RWPE1 (cell line): ENCODE data around the gene DYNC2H1.

ENCODE experiments used
- CTCF ChIA-PET: fragments of 350-600 bp; sonication (Branson Sonifier 250); formaldehyde crosslinking; extraction: SDS; loops from one replicate; lab custom pipeline; 2021; lab: Yijun Ruan, JAX
- POLR2A ChIA-PET: fragments of 400-600 bp; formaldehyde crosslinking; extraction: SDS; loops from one replicate; lab custom pipeline; 2020; ENCODE audit warnings: antibody characterized with exemption; ENCODE audit not compliant: low non-redundant PET; lab: Yijun Ruan, JAX
- DNase-seq: peaks from one replicate; pipeline ENCODE4 v3.0.0; 2012; ENCODE audit warnings: low spot score
- H3K27ac ChIP-seq: fragments of 450-650 bp; 2 replicates; pipeline ENCODE4 v1.5.1; 2017
- TF ChIP-seq, protein P1 (sequence below): fragments of 450-650 bp; conservative IDR thresholded peaks from 2 replicates; pipeline ENCODE4 v1.5.1; 2017; ENCODE audit warnings: low read depth, mild to moderate bottlenecking

The DYNC2H1 gene

DNA sequence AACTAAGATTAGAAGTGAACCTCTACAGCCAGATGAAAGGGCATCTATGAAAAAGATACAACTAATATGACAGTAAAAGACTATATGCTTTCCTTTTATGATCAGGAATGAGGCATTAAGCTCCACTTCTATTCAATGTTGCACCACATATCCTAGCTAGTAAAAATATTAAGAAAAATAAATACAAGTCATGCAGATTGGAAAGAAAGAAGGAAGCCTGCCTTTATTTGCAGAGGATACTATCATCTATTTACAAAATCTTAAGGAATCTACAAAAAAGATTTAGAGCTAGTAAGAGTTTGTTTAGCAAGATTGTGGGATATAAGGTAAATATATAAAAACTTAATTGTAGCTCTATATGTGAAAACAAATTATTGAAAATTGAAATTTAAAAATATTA lies 308.8 kb downstream of the DYNC2H1 start:
- DNase-seq = no peak
- ChIA-PET CTCF (interaction anchor here (0.7 kb wide), 1 partner anchor 1356 kb away, joined by 3 read pairs; no protein-coding TSS in a partner anchor), POLR2A (no interaction called here)
- no peak overlapping the region for H3K27ac ChIP-seq
- TF ChIP-seq, protein P1, sequence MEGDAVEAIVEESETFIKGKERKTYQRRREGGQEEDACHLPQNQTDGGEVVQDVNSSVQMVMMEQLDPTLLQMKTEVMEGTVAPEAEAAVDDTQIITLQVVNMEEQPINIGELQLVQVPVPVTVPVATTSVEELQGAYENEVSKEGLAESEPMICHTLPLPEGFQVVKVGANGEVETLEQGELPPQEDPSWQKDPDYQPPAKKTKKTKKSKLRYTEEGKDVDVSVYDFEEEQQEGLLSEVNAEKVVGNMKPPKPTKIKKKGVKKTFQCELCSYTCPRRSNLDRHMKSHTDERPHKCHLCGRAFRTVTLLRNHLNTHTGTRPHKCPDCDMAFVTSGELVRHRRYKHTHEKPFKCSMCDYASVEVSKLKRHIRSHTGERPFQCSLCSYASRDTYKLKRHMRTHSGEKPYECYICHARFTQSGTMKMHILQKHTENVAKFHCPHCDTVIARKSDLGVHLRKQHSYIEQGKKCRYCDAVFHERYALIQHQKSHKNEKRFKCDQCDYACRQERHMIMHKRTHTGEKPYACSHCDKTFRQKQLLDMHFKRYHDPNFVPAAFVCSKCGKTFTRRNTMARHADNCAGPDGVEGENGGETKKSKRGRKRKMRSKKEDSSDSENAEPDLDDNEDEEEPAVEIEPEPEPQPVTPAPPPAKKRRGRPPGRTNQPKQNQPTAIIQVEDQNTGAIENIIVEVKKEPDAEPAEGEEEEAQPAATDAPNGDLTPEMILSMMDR = no peak

DNA sequence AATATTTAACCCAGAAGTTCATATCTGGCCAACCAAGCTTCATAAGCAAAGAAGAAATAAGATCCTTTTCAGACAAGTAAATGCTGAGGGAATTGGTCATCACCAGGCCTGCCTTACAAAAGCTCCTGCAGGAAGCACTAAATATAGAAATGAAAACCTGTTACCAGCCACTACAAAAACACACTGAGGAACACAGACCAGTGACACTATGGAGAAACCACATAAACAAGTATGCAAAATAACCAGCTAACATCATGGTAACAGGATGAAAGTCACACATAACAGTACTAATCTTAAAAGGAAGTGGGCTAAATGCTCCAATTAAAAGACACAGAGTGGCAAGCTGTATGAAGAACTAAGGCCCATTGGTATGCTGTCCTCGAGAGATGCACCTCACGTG lies 311.4 kb downstream of the DYNC2H1 start:
- no peak for DNase-seq
- H3K27ac ChIP-seq = no peak overlapping the region
- ChIA-PET POLR2A (no interaction called here), CTCF (interaction anchor here (0.6 kb wide), 1 partner anchor 441 kb away, joined by 3 read pairs; no protein-coding TSS in a partner anchor)
- TF ChIP-seq, protein P1 = no peak

DNA sequence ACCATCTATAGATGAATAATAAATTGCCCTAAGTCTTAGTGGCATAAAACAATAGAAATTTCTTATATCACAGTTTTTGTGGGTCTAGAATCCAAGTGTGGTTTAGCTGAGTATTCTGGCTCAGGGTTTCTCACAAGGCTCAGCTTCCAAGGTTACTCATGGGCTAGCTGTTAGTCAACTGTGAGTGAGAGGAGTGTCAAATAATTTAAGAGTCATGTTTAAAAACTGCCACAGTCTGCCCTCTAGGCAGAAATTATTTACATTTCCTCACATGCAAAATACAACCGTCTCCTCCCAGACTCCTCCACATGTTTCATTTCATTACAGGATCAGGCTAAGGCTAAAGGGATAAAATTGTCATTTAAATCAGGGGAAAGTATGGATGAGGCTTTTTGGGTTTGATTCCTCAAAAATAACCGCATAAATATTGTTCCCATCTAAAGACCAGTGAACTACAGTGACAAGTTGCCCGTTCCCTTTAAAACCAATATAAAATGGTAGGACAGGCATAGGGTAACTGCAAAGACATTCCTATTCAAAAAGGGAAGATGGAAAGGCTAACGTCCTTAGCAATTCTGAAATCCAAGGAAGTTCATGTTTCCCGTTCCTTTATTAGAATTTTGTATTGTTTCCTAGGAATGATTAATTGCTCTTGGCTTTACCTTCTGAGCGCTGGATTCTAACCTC lies 324.3 kb downstream of the DYNC2H1 start:
- H3K27ac ChIP-seq = no peak overlapping the region
- DNase-seq = peak; percentile 67
- CTCF ChIA-PET = no interaction called here
- TF ChIP-seq, protein P1 = no peak
- POLR2A ChIA-PET = no interaction called here

DNA sequence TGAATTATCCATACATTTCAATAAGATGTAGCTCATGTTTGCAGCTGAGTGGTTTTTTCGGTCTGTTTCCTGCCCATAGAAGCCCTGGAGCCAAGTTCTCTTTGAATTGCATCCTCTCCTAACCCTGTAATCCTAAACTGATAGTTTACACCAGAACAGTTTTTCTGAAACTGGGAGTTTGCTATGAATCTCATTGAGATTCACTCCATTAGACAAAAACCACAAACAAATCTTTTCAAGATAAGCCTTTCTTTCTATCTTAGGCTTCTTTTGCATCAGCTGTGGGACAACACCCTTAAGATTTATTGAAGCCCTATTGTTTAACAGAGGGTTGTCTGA lies 324.8 kb downstream of the DYNC2H1 start:
- DNase-seq = no peak
- POLR2A ChIA-PET = no interaction called here

DNA sequence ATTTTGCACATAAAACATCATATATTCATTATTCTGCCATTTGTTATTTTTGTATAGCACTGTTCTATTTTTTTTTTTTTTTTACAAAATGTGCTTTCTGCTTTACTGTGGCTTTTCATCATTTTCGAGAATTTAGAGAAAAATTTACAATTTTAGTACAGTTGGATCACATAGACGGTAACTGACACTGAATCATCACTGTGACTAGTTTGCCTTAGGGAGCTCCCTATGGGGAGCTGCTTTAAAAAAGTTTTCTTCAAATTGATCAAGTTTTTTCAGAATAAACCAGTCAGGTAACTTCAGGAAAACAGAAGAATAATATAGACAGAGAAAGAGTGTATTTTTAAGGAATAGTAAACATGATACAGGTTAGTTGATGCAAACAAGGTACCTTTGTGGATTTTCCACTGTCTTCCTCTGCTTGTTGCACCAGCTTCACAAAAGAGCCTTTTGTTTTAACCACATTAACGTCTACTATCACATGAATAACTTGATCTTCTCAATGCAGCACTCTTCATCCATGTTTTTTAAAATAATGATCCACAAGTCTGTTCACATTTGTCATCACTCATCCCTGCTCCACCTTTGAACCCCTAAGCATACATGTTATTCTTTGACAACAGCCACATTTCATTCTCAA lies 327.0 kb downstream of the DYNC2H1 start:
- TF ChIP-seq, protein P1 = no peak
- ChIA-PET CTCF (interaction anchor here (0.7 kb wide), 2 partner anchors 21 to 27 kb away, joined by 3 to 4 read pairs; no protein-coding TSS in a partner anchor), POLR2A (no interaction called here)
- H3K27ac ChIP-seq = no peak overlapping the region
- DNase-seq = no peak

More for the DNA sequence above, 324.8 kb downstream of the DYNC2H1 start:
- CTCF ChIA-PET = no interaction called here
- no peak overlapping the region for H3K27ac ChIP-seq
- TF ChIP-seq, protein P1 = no peak

DNA sequence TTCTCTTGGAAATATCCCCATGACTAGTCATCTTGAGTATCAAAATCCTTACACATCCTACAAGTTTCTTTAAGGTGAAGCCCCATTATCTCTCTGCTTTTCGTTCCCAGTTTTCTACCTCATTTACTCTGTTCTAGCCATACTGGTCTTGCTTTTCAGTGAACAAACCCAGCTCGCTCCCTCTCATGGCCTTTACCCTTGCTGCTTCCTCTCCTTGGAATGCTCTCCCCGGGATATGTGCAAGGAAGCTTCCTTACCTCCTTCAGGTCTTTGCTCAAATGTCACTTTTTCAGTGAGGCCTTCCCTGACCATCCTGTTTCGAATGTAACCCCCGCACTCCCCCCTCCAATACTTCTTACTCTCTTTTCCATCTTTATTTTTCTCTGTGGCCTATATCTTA lies 331.8 kb downstream of the DYNC2H1 start:
- ChIA-PET CTCF (interaction anchor here (0.5 to 0.7 kb wide), 2 partner anchors 53 to 55 kb away, joined by 3 read pairs; no protein-coding TSS in a partner anchor), POLR2A (no interaction called here)
- TF ChIP-seq, protein P1 = no peak
- DNase-seq = no peak
- H3K27ac ChIP-seq = no peak overlapping the region
